Effector CD4-positive, alpha-beta T cell (primary cell): ENCODE measurements around the gene C22orf42. TPM values are rescaled to one million over a fixed set of nuclear protein-coding genes. Genes with fewer than 3 reads are reported as not detected.
"Not testable (repeated sequence)": the region's sequence is repeated elsewhere in the genome, so short reads cannot be mapped to it uniquely, and the experiment has no call there.

Experiments
- DNase-seq: peaks from one replicate; pipeline ENCODE4 v3.0.0-alpha.2; 2020
- total RNA-seq: gene quantifications from one replicate; lab custom pipeline; 2026; lab: John Stamatoyannopoulos, UW

Gene C22orf42
- not detected for total RNA-seq

- DNase-seq, result no peak
These were observed at the start of gene C22orf42 for GRCh38 chr22:32158712-32159533. Gene C22orf42, minus strand, starts transcription at chr22:32159303. Its CDS starts 88 bp downstream, at chr22:32159215.

- DNase-seq, result no peak
These were observed 49.6 kb upstream of the C22orf42 start for GRCh38 chr22:32208681-32209080.

- no peak for DNase-seq
These were observed 48.9 kb upstream of the C22orf42 start for GRCh38 chr22:32207971-32208480.

GRCh38 chr22:32206774-32207758, 48.0 kb upstream of the C22orf42 start:
- DNase-seq, result no peak

- DNase-seq, result no peak
These were observed 47.1 kb upstream of the C22orf42 start for GRCh38 chr22:32205974-32206773.

- DNase-seq, result no peak
These were observed 46.0 kb upstream of the C22orf42 start, which contains the start of gene RFPL2 for GRCh38 chr22:32204856-32205722. Gene RFPL2, minus strand, starts transcription at chr22:32205073. Its CDS starts 2,622 bp downstream, at chr22:32202451.

GRCh38 chr22:32204040-32204855, 45.1 kb upstream of the C22orf42 start:
- DNase-seq, result no peak

GRCh38 chr22:32203181-32204039, 44.3 kb upstream of the C22orf42 start:
- DNase-seq, result no peak

- DNase-seq, result no peak
These were observed 43.6 kb upstream of the C22orf42 start for GRCh38 chr22:32202539-32203180.

GRCh38 chr22:32202161-32202538, 43.0 kb upstream of the C22orf42 start:
- DNase-seq, result no peak

- no peak for DNase-seq
These were observed 41.6 kb upstream of the C22orf42 start for GRCh38 chr22:32200752-32201151.

GRCh38 chr22:32199961-32200360, 40.9 kb upstream of the C22orf42 start:
- DNase-seq, result no peak

GRCh38 chr22:32199341-32199740, 40.2 kb upstream of the C22orf42 start:
- no peak for DNase-seq

GRCh38 chr22:32197553-32198226, 38.6 kb upstream of the C22orf42 start:
- not testable (repeated sequence) for DNase-seq

- DNase-seq, result not testable (repeated sequence)
These were observed 36.8 kb upstream of the C22orf42 start for GRCh38 chr22:32195900-32196299.

GRCh38 chr22:32193346-32193745, 34.2 kb upstream of the C22orf42 start:
- not testable (repeated sequence) for DNase-seq

- not testable (repeated sequence) for DNase-seq
These were observed 31.9 kb upstream of the C22orf42 start for GRCh38 chr22:32191021-32191420.

GRCh38 chr22:32185821-32186220, 26.7 kb upstream of the C22orf42 start:
- DNase-seq, result no peak
